WTC11 (cell line): ENCODE results near the gene SLC17A4.

Experiments
- ELF4 ChIP-seq: sonication (generic); formaldehyde crosslinking; IDR thresholded peaks from 2 replicates; pipeline ENCODE4 v1.8.1; 2022; ENCODE audit warnings: low read depth, mild to moderate bottlenecking, moderate library complexity, missing genetic modification reagents
- FOXP4 ChIP-seq: sonication (generic); formaldehyde crosslinking; IDR thresholded peaks from 2 replicates; pipeline ENCODE4 v1.8.0; 2022; ENCODE audit warnings: mild to moderate bottlenecking, missing genetic modification reagents
- GABPB1 ChIP-seq: sonication (generic); formaldehyde crosslinking; IDR thresholded peaks from 2 replicates; pipeline ENCODE4 v1.8.1; 2023; ENCODE audit warnings: mild to moderate bottlenecking, missing genetic modification reagents
- HMGXB4 ChIP-seq: sonication (generic); formaldehyde crosslinking; IDR thresholded peaks from 2 replicates; pipeline ENCODE4 v1.8.1; 2023; ENCODE audit warnings: mild to moderate bottlenecking, moderate library complexity, missing genetic modification reagents
- NFYB ChIP-seq: sonication (generic); formaldehyde crosslinking; conservative IDR thresholded peaks from 2 replicates; pipeline ENCODE4 v1.8.0; 2022; ENCODE audit warnings: low read depth, missing genetic modification reagents
- TCF7 ChIP-seq: sonication (generic); formaldehyde crosslinking; IDR thresholded peaks from 2 replicates; pipeline ENCODE4 v1.8.0; 2022; ENCODE audit warnings: mild to moderate bottlenecking, low read depth, missing genetic modification reagents, moderate library complexity
- ZNF121 ChIP-seq: sonication (generic); formaldehyde crosslinking; IDR thresholded peaks from 2 replicates; pipeline ENCODE4 v1.8.0; 2023; ENCODE audit warnings: missing genetic modification reagents
- ZNF219 ChIP-seq: sonication (generic); formaldehyde crosslinking; IDR thresholded peaks from 2 replicates; pipeline ENCODE4 v1.8.0; 2023; ENCODE audit warnings: missing genetic modification reagents, mild to moderate bottlenecking, borderline replicate concordance
- ZNF232 ChIP-seq: sonication (generic); formaldehyde crosslinking; IDR thresholded peaks from 2 replicates; pipeline ENCODE4 v1.8.0; 2022; ENCODE audit warnings: mild to moderate bottlenecking, missing genetic modification reagents
- TF ChIP-seq, protein P1 (sequence below): fragments of 200-600 bp; IDR thresholded peaks from 2 replicates; pipeline ENCODE4 v1.8.0; 2022; ENCODE audit warnings: antibody characterized with exemption
- TF ChIP-seq, protein P2 (sequence below): sonication (generic); formaldehyde crosslinking; IDR thresholded peaks from 2 replicates; pipeline ENCODE4 v1.8.0; 2022; ENCODE audit warnings: mild to moderate bottlenecking, missing genetic modification reagents
- TF ChIP-seq, protein P3 (sequence below): sonication (generic); formaldehyde crosslinking; IDR thresholded peaks from 2 replicates; pipeline ENCODE4 v1.8.1; 2022; ENCODE audit warnings: mild to moderate bottlenecking, moderate library complexity, missing genetic modification reagents
- TF ChIP-seq, protein P4 (sequence below): sonication (generic); formaldehyde crosslinking; conservative IDR thresholded peaks from 2 replicates; pipeline ENCODE4 v1.8.1; 2023; ENCODE audit warnings: mild to moderate bottlenecking, low read depth, missing genetic modification reagents, moderate library complexity
- TF ChIP-seq, protein P5 (sequence below): sonication (generic); formaldehyde crosslinking; IDR thresholded peaks from 2 replicates; pipeline ENCODE4 v1.8.0; 2022; ENCODE audit warnings: mild to moderate bottlenecking, missing genetic modification reagents

- TF ChIP-seq, protein P1, sequence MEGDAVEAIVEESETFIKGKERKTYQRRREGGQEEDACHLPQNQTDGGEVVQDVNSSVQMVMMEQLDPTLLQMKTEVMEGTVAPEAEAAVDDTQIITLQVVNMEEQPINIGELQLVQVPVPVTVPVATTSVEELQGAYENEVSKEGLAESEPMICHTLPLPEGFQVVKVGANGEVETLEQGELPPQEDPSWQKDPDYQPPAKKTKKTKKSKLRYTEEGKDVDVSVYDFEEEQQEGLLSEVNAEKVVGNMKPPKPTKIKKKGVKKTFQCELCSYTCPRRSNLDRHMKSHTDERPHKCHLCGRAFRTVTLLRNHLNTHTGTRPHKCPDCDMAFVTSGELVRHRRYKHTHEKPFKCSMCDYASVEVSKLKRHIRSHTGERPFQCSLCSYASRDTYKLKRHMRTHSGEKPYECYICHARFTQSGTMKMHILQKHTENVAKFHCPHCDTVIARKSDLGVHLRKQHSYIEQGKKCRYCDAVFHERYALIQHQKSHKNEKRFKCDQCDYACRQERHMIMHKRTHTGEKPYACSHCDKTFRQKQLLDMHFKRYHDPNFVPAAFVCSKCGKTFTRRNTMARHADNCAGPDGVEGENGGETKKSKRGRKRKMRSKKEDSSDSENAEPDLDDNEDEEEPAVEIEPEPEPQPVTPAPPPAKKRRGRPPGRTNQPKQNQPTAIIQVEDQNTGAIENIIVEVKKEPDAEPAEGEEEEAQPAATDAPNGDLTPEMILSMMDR: no peak
- TF ChIP-seq GABPB1: no peak
- TF ChIP-seq, protein P2, sequence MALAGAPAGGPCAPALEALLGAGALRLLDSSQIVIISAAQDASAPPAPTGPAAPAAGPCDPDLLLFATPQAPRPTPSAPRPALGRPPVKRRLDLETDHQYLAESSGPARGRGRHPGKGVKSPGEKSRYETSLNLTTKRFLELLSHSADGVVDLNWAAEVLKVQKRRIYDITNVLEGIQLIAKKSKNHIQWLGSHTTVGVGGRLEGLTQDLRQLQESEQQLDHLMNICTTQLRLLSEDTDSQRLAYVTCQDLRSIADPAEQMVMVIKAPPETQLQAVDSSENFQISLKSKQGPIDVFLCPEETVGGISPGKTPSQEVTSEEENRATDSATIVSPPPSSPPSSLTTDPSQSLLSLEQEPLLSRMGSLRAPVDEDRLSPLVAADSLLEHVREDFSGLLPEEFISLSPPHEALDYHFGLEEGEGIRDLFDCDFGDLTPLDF: no peak
- TF ChIP-seq, protein P3, sequence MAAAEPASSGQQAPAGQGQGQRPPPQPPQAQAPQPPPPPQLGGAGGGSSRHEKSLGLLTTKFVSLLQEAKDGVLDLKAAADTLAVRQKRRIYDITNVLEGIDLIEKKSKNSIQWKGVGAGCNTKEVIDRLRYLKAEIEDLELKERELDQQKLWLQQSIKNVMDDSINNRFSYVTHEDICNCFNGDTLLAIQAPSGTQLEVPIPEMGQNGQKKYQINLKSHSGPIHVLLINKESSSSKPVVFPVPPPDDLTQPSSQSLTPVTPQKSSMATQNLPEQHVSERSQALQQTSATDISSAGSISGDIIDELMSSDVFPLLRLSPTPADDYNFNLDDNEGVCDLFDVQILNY (CRISPR knock-in tag): no peak
- no peak for TF ChIP-seq FOXP4
- TF ChIP-seq, protein P4, sequence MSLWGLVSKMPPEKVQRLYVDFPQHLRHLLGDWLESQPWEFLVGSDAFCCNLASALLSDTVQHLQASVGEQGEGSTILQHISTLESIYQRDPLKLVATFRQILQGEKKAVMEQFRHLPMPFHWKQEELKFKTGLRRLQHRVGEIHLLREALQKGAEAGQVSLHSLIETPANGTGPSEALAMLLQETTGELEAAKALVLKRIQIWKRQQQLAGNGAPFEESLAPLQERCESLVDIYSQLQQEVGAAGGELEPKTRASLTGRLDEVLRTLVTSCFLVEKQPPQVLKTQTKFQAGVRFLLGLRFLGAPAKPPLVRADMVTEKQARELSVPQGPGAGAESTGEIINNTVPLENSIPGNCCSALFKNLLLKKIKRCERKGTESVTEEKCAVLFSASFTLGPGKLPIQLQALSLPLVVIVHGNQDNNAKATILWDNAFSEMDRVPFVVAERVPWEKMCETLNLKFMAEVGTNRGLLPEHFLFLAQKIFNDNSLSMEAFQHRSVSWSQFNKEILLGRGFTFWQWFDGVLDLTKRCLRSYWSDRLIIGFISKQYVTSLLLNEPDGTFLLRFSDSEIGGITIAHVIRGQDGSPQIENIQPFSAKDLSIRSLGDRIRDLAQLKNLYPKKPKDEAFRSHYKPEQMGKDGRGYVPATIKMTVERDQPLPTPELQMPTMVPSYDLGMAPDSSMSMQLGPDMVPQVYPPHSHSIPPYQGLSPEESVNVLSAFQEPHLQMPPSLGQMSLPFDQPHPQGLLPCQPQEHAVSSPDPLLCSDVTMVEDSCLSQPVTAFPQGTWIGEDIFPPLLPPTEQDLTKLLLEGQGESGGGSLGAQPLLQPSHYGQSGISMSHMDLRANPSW: no peak
- no peak for TF ChIP-seq ZNF219
- TF ChIP-seq, protein P5, sequence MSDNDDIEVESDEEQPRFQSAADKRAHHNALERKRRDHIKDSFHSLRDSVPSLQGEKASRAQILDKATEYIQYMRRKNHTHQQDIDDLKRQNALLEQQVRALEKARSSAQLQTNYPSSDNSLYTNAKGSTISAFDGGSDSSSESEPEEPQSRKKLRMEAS (CRISPR knock-in tag): no peak
- TF ChIP-seq ELF4 (CRISPR knock-in tag): no peak
- TF ChIP-seq HMGXB4 (CRISPR knock-in tag): no peak
- TF ChIP-seq NFYB (CRISPR knock-in tag): no peak
- no peak for TF ChIP-seq TCF7
- no peak for TF ChIP-seq ZNF232
- no peak for TF ChIP-seq ZNF121 (CRISPR knock-in tag)
Observed at GRCh38 chr6:25715794-25716193, 38.7 kb upstream of the SLC17A4 start.
